EH (cell line): ENCODE results near the gene AMDHD2.
"Not testable (repeated sequence)": the region's sequence is repeated elsewhere in the genome, so short reads cannot be mapped to it uniquely, and the experiment has no call there.

ENCODE experiments used
- DNase-seq: peaks from one replicate; pipeline ENCODE4 v3.0.0-alpha.2; 2015; ENCODE audit warnings: low read depth

AMDHD2 gene

DNA sequence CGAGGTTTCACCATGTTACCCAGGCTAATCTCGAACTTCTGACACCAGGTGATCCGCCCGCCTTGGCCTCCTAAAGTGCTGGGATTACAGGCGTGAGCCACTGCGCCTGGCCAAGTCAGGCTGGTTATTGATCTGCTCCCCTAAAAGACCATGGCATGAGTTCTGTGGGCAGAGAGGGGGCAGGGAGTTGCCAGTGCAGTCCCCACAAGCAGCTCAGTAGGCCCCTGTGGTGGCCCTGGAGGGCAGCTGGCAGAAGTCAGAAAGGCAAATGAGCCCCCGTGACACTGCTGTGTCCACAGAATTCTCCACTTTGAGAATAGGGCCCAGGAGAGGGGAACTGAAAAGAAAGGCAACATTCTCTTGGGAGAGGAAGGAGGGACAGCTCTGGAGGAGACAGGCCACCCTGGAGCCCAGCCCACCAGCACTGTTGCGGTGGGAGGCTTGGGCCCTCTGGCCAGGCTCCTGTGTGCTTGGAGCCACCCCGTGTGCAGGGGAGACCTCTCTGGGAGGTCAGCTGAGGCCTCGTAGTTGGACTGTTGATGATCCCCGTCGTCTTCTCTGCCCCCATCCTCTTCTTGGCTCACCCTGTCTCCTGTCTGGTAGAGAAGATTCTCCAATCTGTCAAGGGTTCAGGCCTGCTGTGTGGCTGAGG lies 2.1 kb upstream of the AMDHD2 start:
- no peak for DNase-seq

DNA sequence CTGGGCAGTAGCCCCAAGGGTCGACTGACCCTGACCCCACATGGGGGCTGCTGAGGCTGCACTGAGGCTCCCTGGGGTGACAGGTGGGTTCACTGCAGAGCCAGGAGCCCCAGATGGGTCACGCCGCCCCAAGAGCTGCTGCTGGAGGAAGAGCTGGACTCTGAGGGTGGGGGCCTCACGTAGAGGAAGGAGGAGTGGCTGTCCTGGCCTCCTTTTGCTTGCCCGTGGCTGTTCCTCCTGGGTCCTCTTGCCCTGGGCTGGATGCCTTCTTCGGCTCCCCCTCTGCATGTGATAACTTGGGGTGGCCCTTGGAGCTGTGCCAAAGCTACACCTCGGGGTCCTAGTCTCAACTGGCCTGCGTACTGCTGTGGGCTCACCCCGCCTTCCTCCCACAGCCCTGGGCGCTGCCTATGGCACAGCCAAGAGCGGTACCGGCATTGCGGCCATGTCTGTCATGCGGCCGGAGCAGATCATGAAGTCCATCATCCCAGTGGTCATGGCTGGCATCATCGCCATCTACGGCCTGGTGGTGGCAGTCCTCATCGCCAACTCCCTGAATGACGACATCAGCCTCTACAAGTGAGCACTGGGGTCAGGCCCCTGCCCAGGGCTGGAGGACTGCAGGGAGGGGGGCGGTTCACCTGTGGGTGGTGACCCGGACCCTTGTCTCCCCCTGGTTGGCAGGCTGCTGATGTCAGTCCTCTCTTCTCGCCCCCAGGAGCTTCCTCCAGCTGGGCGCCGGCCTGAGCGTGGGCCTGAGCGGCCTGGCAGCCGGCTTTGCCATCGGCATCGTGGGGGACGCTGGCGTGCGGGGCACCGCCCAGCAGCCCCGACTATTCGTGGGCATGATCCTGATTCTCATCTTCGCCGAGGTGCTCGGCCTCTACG lies 1.1 kb upstream of the AMDHD2 start:
- DNase-seq, result no peak

DNA sequence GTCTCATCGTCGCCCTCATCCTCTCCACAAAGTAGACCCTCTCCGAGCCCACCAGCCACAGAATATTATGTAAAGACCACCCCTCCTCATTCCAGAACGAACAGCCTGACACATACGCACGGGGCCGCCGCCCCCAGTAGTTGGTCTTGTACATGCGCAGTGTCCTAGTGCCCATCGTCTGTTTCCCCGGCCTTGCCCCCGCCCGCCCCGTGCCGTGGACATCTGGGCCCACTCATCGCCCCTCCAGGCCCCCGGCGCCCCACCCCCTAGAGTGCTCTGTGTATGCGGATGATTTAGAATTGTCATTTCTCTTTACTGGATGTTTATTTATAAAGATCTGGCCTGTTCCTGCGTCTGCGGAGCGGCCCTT lies 475 bp upstream of the AMDHD2 start:
- DNase-seq, result no peak

DNA sequence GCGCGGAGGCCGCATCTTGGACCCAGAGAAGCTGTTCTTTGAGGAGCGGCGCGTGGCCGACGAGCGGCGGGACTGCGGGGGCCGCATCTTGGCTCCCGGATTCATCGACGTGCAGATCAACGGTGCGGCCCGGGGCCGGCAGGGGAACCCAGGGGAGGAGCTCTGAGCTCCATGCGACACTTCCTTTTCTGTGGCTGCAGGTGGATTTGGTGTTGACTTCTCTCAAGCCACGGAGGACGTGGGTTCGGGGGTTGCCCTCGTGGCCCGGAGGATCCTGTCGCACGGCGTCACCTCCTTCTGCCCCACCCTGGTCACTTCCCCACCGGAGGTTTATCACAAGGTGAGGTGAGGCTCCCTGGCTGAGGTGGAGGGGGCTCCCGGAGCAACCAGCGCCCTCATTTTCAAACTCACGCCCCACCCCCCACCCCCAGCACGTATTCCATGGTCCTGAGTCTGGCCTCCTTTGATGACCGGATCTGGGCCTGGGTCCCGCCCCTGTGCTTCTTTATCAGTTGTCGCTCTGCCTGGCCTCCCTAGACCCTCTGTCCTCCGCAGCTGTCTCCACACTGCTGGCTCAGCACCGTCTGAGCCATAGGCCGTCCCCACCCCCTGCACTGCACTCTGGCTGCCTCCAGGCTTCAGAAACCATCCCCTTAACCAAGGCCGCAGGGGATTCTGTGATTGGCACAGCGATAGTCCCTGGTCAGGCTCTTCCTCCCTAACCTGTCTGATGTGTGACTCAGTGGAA lies 787 bp downstream of the AMDHD2 start:
- no peak for DNase-seq

DNA sequence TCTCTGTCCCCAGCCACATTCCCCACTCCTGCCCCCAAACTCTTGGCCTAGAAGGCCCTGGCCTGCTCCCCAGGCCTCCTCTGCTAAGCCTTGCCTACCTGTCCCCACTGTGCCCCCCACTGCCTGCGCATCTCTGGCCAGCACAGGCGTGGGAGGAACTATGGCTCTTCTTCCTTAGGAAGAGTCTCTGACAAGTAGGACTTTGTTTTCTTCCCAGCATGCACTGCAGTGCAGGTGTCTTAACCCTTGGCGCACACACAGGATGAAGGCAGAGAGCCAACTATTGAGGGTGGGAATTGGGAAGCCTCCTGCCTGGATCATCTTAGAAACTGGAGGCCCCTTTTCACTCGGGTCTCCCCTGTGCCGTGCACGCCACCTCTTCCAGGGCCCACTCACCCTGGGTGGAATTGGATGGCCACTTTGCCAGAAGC lies 3.6 kb downstream of the AMDHD2 start:
- no peak for DNase-seq

DNA sequence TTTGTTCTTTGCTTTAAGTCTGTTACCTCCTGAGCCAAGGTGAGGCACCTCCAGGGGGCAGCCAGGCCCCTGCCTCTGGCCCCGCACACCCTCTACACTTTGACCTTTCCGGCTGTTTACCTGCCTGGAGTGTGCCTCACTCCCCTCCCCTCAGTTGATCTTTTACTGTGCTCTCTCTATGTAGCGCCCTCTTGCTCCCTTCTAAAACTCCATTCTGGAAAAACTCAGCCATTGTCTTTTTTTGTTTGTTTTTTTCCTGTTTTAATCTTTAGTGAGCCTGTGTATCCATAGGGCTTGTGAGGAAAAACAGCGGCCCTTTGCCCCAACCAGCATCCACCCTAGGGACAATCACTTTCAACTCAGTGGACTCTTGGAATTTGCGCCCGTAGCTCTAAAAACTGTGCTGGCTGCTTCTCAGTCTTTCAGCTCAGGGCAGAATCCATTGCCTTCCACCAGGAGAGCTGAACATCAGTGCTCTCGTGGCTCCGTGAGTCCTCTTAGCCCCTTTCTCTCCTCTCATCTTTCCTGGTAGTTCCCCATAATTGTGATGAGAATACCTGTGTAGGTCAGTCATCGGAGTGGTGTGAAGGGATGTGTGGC lies 4.3 kb downstream of the AMDHD2 start:
- DNase-seq, result no peak

DNA sequence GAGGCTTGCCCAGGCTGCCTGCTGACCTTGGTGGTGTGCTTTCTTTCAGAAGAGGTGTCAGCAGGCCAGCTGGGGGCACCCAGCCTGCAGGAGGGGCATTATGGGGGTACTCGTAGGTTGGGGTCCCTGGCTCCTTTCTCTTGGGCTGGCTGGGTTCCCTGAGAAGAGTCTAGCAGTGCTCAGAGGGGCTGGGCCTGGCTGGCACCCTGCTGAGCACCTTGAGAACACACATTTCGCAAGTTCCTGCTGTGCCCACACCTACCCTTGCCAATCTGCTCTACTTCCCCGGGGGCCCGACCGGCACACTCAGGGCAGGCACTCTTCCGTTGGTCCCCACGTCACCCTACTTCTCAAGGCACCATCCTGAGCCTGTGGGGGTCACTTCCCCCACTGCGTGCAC lies 6.0 kb downstream of the AMDHD2 start:
- no peak for DNase-seq

DNA sequence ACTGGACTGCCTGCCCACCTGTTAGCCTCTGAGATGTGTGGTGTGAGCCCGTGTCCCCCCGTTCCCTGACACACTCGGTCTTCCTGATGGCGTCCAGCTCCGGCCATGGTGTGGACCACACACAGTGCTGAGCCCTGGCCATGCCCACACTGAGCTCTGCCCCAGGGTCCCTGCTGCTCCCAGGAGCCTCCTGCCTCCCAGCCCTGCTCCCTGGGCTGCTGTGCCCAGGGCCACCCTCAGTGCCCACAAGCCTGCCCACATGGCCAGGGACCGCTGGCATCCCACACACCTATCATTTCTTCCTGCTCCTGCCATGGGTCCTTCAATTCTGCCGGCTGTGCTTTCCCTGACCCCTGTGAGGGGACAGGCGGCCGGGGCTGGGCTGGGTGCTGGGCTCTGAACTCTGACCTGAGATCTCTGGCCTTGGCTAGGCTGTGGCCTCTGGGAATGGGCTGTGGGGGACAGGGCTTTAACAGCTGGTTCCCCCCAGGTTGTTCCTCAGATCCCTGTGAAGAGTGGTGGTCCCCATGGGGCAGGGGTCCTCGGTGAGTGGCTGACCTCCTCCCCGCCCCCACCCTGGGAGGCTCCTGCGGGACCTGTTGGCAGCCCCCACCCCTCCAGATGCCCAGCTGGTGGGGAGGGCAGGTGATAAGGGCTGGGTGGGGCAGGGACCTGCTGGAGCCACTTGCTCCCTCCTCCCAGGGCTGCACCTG lies 7.1 kb downstream of the AMDHD2 start:
- DNase-seq, result no peak

DNA sequence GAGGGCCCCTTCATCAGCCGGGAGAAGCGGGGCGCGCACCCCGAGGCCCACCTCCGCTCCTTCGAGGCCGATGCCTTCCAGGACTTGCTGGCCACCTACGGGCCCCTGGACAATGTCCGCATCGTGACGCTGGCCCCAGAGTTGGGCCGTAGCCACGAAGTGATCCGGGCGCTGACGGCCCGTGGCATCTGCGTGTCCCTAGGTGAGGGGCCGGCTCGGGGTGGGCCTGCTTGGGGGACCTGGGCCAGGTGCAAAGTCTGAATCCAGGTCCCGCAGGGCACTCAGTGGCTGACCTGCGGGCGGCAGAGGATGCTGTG lies 7.6 kb downstream of the AMDHD2 start:
- no peak for DNase-seq

DNA sequence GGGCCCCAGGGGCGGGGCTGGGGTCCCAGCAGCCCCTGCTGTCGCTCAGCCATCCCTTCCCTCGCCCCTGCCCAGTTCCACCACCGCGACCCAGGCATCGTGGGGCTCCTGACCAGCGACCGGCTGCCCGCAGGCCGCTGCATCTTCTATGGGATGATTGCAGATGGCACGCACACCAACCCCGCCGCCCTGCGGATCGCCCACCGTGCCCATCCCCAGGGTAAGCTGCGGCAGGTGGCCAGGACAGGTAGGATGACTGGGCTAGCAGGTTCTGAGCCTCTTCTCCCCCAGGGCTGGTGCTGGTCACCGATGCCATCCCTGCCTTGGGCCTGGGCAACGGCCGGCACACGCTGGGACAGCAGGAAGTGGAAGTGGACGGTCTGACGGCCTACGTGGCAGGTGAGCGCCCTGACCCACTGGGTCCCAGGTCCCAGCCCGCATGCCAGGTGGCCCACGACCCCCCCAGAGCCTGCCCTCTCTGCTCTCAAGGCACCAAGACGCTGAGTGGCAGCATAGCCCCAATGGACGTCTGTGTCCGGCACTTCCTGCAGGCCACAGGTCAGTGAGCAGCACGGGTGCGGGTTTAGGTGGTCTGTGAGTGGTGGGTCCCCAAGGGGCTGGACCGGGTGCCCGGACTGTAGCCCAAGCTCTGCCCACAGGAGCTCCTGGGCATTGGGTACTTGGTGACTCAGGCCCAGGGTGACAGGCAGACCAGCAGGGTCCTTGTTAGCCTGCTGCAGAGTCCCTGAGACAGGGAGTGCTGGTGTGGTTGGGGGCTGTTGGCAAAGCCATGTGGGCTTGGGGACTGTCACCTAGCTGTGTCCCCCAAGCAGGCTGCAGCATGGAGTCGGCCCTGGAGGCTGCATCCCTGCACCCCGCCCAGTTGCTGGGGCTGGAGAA lies 8.2 kb downstream of the AMDHD2 start:
- no peak for DNase-seq

DNA sequence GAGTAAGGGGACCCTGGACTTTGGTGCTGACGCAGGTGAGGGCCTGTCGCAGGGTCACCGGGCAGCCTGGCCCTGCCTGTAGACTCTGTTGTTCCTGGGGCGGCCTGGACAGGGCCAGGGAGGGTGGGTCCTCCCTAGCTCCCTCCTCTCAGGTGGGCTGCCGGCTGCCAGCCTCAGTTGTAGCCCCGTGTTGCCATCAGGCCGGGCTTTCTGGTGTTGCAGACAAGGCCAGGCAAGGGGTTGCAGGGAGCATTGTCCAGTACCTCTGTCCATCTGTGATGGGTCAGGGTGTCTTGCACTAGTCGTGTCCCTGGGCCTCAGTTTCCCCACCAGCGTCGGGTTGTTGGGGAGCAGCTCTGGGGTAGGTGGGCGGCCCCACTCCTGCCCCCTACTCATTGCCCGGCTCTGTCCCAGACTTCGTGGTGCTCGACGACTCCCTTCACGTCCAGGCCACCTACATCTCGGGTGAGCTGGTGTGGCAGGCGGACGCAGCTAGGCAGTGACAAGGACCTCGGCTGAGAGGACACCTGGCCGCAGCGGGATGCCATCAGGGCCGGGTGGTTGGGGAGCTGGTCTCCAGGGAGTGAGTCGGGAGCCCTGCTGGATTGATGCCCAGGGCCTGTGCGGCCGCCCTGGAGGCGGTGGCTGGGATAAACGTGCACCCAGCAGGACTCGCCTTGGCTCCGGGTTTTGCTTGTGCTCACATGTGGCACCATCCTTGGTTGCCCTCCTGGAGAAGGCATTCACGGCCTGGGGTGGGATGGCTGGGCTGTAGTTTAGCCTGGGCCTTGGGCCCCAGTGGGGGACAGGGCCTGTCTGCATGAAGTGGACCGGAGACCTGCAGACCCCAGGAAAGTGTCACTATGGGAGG lies 9.1 kb downstream of the AMDHD2 start:
- DNase-seq, result no peak

DNA sequence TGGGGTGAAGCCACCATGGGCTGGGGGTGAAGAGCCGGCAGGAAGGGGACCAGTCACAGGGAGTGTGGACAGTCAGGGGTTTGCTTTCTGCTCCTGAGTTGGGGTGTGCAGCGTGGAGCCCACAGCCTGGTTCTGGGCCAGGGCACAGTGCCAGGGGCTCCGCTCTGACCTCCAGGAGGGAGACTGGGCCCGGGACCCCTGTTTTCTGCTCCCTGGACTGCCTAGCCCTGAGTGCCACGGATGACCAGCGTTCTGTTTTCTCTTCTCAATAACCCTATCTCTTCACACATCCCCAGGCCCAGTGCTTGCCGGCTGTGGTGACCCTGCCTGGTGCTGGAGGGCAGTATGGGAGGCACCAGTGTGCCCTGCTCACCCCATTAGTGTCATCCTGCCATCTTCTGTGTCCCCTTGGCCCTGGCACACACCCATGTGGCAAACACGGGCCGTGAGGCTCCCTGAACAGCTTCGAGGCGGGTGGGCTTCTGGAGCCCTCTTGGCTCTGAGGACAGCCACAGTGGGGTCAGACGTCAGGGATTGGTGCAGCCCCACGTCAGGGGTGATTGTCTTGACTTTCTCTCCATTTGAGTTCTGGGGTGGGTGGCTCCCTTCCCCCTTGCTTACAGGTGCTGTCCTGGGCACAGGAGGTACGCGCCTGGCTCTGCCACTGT lies 9.9 kb downstream of the AMDHD2 start:
- no peak for DNase-seq

DNA sequence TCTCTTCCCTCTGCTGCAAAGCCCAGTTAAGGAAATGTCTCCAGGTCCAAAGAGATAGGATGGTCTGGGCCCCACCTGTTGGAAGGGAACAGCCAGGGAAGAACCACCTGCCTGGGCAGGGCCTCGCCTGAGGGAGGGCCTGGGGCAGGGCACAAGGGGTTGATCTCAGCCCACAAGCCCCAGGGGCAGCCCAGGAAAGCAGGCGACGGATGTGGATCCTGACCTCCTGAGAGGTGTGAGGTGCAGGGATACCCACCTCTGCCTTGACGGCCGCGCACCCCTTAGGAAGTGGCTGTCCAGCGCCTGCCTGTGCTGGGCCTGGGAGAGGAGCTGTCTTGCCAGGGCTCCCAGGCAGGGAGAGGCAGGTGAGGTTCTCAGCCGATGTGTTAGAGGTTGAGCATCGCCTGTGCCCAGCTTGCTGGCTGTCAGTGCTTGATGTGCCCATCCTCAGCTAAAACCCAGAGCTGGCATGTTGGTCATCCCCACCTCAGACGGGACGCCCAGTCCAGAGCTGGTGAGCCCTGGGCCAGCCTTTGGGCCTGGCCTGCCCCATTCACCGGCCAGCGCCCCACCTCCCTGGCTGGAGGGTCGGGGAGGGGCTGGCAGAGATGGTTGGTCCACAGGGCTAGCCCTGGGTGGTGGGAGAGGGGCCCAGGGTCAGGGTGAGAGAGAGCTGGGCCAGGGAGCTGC lies 10.6 kb downstream of the AMDHD2 start:
- DNase-seq, result no peak

DNA sequence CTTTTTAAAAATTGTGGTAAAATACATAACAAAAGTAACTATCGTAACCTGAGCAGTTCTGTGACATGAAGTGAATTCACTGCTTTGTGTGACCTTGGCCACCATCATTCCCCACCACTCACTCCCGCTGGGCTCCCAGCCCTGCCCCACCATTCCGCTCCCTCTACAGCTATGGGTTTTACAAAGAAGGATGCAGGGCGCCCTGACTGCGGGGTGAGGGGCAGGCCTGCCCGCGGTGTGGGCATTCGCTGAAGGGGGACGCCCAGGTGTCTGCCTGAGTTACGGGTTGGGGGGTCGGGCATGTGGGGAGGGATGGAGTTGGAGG lies 11.2 kb downstream of the AMDHD2 start, which contains the start of gene CEMP1:
Gene CEMP1 (minus strand): TSS at position 38 of the 325 bp plus-strand sequence. CDS start 335 bp downstream, outside the sequence.
- no peak for DNase-seq

DNA sequence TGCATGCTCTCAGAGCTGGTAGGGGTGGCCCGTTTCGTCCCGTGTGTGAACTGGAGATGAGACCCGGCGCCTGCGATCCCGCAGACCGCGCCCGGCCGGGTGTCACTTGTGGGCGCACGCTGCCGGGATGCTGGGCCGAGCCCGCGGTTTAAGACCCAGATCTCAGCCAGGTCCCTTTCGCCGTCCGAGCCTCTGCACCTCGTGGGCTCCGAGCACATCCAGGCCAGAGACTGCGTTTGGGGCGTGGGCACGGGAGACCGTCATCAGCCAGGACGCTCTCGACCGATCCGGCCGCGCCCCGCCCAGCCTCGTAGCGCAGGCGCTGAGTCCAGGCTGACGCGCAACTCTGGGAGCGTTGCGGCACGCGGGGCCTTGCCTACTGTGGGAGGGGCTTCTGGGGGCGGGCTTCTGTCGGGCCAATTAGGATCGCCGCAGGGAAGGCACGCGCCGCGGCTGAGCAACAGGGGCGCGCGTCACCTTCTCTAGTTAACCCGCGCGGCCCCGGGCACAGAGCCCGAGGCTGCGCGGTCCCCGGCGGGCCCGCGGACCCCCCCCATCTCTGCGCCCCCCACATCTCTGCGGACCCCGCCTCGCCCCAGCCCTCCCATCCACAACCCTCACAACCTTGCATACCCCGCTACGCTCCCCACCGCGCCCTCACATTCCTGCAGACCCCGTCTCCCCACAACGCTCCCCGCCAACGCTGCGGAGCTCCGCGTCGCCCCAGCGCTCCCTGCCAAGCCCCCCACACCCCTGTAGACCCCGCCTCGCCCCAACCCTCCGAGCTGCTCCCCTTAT lies 11.7 kb downstream of the AMDHD2 start:
- DNase-seq, result peak; percentile 97

DNA sequence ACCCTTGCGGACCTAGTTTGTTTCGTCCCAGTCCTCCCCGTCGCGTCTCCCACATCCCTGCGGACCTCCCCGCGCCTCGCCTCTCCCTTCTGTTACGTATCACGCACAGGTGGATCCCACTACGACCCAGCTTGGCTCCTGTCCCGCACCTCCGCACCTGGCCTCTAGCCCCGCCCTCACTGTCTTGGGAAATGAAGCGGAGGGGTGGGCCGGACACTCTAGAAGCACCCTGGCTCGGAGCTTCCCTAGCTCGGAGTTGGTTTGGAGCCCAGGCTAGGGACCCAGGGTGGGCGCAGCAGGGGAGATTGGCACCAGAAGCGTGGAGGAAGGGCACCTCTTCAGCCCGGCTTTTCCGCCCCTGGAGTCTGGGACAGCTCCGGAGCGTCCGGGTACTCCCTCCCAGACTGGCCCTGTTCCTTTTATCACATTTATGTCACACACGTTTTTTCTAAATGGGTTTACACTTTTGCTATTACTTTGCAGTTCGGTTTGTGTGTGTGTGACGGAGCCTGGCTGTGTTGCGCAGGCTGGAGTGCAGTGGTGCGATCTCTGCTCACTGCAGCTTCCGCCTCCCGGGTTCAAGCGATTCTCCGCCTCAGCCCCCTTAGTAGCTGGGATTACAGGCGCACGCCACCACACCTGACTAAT lies 12.4 kb downstream of the AMDHD2 start:
- DNase-seq, result peak; percentile 44

DNA sequence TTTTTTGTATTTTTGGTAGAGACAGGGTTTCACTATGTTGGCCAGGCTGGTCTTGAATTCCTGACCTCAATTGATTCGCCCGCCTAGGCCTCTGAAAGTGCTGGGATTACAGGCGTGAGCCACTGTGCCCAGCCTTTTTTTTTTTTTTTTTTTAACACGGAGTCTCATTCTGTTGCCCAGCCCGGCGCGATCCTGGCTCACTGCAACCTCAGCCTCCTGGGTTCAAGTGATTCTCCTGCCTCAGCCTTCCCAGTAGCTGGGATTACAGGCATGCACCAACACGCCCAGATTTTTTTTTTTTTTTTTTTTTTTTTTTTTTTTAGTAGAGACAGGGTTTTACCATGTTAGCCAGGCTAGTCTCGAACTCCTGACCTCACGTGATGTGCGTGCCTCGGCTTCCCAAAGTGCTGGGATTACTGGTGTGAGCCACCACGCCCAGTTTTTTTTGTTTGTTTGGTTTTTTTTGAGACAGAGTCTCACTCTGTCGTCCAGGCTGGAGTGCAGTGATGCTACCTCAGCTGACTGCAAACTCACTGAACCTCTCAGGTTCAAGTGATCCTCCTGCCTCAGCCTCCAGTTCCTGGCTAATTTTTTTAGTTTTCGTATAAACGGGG lies 13.1 kb downstream of the AMDHD2 start:
- not testable (repeated sequence) for DNase-seq
